IMR-90 (cell line): ENCODE results near the gene TAS2R38. TPM values are rescaled to one million over a fixed set of nuclear protein-coding genes. Genes with fewer than 3 reads are reported as not detected.

Source experiments
- ATAC-seq: fragments of 200-7000 bp; cut with Tn5 transposase; 2 replicates; pipeline ENCODE4 v1.9.1; 2020; ENCODE audit warnings: low read depth, mild to moderate bottlenecking, moderate library complexity
- BruUV-seq: library from RNA; stranded (reverse); fragments of 400-500 nt; replicated peaks from 2 replicates; lab custom pipeline; 2021; lab: Mats Ljungman, UMichigan
- CTCF ChIA-PET: fragments of 300-600 bp; formaldehyde crosslinking; extraction: SDS; loops from one replicate; lab custom pipeline; 2021; ENCODE audit warnings: antibody characterized with exemption; lab: Yijun Ruan, JAX
- POLR2A ChIA-PET: fragments of 300-600 bp; sonication (Branson Sonifier 250); formaldehyde crosslinking; loops from one replicate; lab custom pipeline; 2022; ENCODE audit warnings: antibody characterized with exemption; ENCODE audit not compliant: unreplicated experiment; lab: Charles Lee
- DNase-seq: peaks from one replicate; pipeline ENCODE4 v3.0.0; 2013
- H2AFZ ChIP-seq: replicated peaks from 2 replicates; pipeline ENCODE3; 2013; ENCODE audit warnings: low read length, mild to moderate bottlenecking; ENCODE audit not compliant: poor library complexity
- H2AK5ac ChIP-seq: 2 replicates; pipeline ENCODE4 v1.6.1; 2013; ENCODE audit warnings: low read depth, low read length, inconsistent platforms
- H2AK9ac ChIP-seq: replicated peaks from 2 replicates; pipeline ENCODE3; 2013; ENCODE audit warnings: mild to moderate bottlenecking, low read depth, low read length, moderate library complexity; ENCODE audit not compliant: poor library complexity
- H2BK120ac ChIP-seq: 2 replicates; pipeline ENCODE4 v1.6.1; 2013; ENCODE audit warnings: low read depth, low read length, inconsistent platforms
- H2BK15ac ChIP-seq: 3 replicates; pipeline ENCODE4 v1.6.1; 2013; ENCODE audit warnings: low read depth, low read length, inconsistent platforms
- H2BK20ac ChIP-seq: 2 replicates; pipeline ENCODE4 v1.6.1; 2013; ENCODE audit warnings: low read depth, mild to moderate bottlenecking, inconsistent platforms, low read length, moderate library complexity
- H2BK5ac ChIP-seq: 2 replicates; pipeline ENCODE4 v1.6.1; 2013; ENCODE audit warnings: mild to moderate bottlenecking, low read depth, low read length, inconsistent platforms; ENCODE audit not compliant: poor library complexity, severe bottlenecking
- H3K14ac ChIP-seq: replicated peaks from 2 replicates; pipeline ENCODE4 v1.6.1; 2013; ENCODE audit warnings: low read depth, low read length, inconsistent platforms
- H3K18ac ChIP-seq: 2 replicates; pipeline ENCODE4 v1.6.1; 2013; ENCODE audit warnings: low read depth, low read length, control low read depth
- H3K23ac ChIP-seq: 2 replicates; pipeline ENCODE4 v1.6.1; 2013; ENCODE audit warnings: low read depth, low read length, inconsistent platforms
- H3K27ac ChIP-seq: 2 replicates; pipeline ENCODE4 v1.5.1; 2013; ENCODE audit warnings: mild to moderate bottlenecking, control low read depth, low read length; ENCODE audit not compliant: insufficient read depth
- H3K27me3 ChIP-seq: 2 replicates; pipeline ENCODE4 v1.6.1; 2013; ENCODE audit warnings: low read length; ENCODE audit not compliant: control insufficient read depth, insufficient read depth
- H3K36me3 ChIP-seq: 2 replicates; pipeline ENCODE4 v1.6.1; 2013; ENCODE audit warnings: low read length, mixed read lengths; ENCODE audit not compliant: control insufficient read depth, insufficient read depth
- H3K4ac ChIP-seq: 2 replicates; pipeline ENCODE4 v1.6.1; 2013; ENCODE audit warnings: low read depth, low read length, inconsistent platforms
- H3K4me1 ChIP-seq: 2 replicates; pipeline ENCODE4 v1.6.1; 2013; ENCODE audit warnings: low read length, mixed read lengths; ENCODE audit not compliant: control insufficient read depth, insufficient read depth
- H3K4me2 ChIP-seq: 2 replicates; pipeline ENCODE4 v1.6.1; 2013; ENCODE audit warnings: low read depth, mild to moderate bottlenecking, control low read depth, low read length, moderate library complexity
- H3K4me3 ChIP-seq: 2 replicates; pipeline ENCODE4 v1.5.1; 2013; ENCODE audit warnings: low read depth, mild to moderate bottlenecking, control low read depth, low read length, moderate library complexity; ENCODE audit not compliant: insufficient read depth
- H3K56ac ChIP-seq: 2 replicates; pipeline ENCODE4 v1.6.1; 2013; ENCODE audit warnings: low read length, inconsistent platforms; ENCODE audit not compliant: insufficient read depth; ENCODE audit errors: extremely low read depth
- H3K79me1 ChIP-seq, 2 experiments: 2 replicates each; pipeline ENCODE4 v1.6.1; 2013; ENCODE audit warnings: low read length in 2 of 2, inconsistent platforms in 1 of 2, low read depth in 1 of 2
- H3K9ac ChIP-seq: 2 replicates; pipeline ENCODE4 v1.6.1; 2013; ENCODE audit warnings: low read depth, low read length, control low read depth
- H3K9me1 ChIP-seq: 2 replicates; pipeline ENCODE4 v1.6.1; 2013; ENCODE audit warnings: low read length, inconsistent platforms; ENCODE audit not compliant: insufficient read depth
- H3K9me3 ChIP-seq: 2 replicates; pipeline ENCODE4 v1.6.1; 2013; ENCODE audit warnings: low read length; ENCODE audit not compliant: control insufficient read depth, insufficient read depth
- H4K20me1 ChIP-seq: 2 replicates; pipeline ENCODE4 v1.6.1; 2013; ENCODE audit warnings: low read length, inconsistent platforms; ENCODE audit not compliant: insufficient read depth
- H4K5ac ChIP-seq: 2 replicates; pipeline ENCODE4 v1.6.1; 2013; ENCODE audit warnings: mild to moderate bottlenecking, low read depth, low read length, control low read depth
- H4K8ac ChIP-seq, 2 experiments: 2 replicates each; pipeline ENCODE4 v1.6.1; 2013; ENCODE audit warnings: low read depth in 2 of 2, low read length in 2 of 2, control low read depth in 1 of 2, inconsistent platforms in 1 of 2
- H4K91ac ChIP-seq: 2 replicates; pipeline ENCODE4 v1.6.1; 2013; ENCODE audit warnings: low read depth, low read length, inconsistent platforms; ENCODE audit not compliant: insufficient read depth
- POLR2A ChIP-seq: IDR thresholded peaks from 2 replicates; pipeline ENCODE4 v1.6.1; 2012; ENCODE audit warnings: mild to moderate bottlenecking, low read depth, low read length
- RFX5 ChIP-seq: IDR thresholded peaks from 2 replicates; pipeline ENCODE4 v1.8.0; 2012; ENCODE audit warnings: low read depth, mild to moderate bottlenecking, low read length, moderate library complexity
- SMC3 ChIP-seq: fragments of 150-350 bp; IDR thresholded peaks from 2 replicates; pipeline ENCODE4 v1.6.1; 2016; ENCODE audit warnings: low read depth, mild to moderate bottlenecking, antibody characterized with exemption, low read length, moderate library complexity
- WGBS, 2 experiments: methylation state at CpG; one replicate each; pipeline versions ENCODE4 v1.1.5 to v1.1.7; 2013; ENCODE audit warnings: missing lambda C conversion rate in 2 of 2; ENCODE audit not compliant: insufficient read length in 1 of 2; ENCODE audit errors: extremely low coverage in 2 of 2; 5-methylcytosine and 5-hydroxymethylcytosine counted together
- dilution Hi-C: fragments of 300-500 bp; cut with HindIII; formaldehyde crosslinking; loops from one replicate; pipeline ENCODE4 v1.14.3; 2018; ENCODE audit warnings: low sequenced_read_pairs; ENCODE audit not compliant: unreplicated experiment
- in situ Hi-C: fragments of 300-500 bp; cut with MboI; formaldehyde crosslinking; loops from 3 replicates; pipeline ENCODE4 v1.14.3; 2019; ENCODE audit warnings: low sequenced_read_pairs, inconsistent platforms, mixed read lengths
- intact Hi-C: fragments of 100-400 bp; cut with micrococcal nuclease; formaldehyde crosslinking; loops from 2 replicates; pipeline ENCODE4 v1.10.0; 2022
- polyA plus RNA-seq, 3 experiments: library from polyadenylated mRNA; depleted of rRNA; stranded (reverse); fragments of >200 nt; gene quantifications; 2 replicates each; pipeline ENCODE4 v1.2.3, GENCODE V29; 2012; ENCODE audit warnings: low replicate concordance in 1 of 3
- total RNA-seq: library from RNA; depleted of rRNA; stranded (reverse); fragments of >200 nt; gene quantifications from 2 replicates; pipeline ENCODE4 v1.2.3, GENCODE V29; 2012

TAS2R38 gene
- total and polyA plus RNA-seq, 2 of the 4 experiments (the other 2 are of a cell fraction) = not detected

DNA sequence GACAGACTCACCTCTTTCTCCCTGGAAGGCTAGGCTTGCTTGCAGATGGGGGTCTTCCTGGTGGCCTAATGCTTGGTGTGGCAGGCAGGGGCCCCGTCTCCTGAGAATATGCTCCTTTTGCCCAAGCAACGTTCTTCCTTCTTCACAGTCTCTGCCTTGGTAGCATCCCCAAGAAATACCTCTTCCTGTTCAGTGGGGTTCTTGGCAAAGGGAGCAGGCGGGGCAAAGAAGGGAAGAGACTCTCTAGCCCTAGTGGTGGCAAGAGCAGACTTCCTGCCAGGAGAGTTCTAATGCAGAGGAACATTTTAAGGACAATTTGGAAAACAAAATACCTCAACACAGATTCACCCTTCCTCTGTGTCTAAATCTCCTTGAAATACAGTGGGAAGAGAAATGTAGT lies 26.8 kb downstream of the TAS2R38 start, which contains the start of gene CLEC5A:
Gene CLEC5A, minus strand, starts transcription at position 179 of the 400 bp plus-strand sequence. CDS start 682 bp downstream, outside the sequence.
- no peak within 1 kb of the TSS for H3K4me2 ChIP-seq
- dilution Hi-C loops = no loop called here
- POLR2A ChIA-PET = no interaction called here

More for the DNA sequence above, 26.8 kb downstream of the TAS2R38 start, which contains the start of gene CLEC5A:
- no peak within 1 kb of the TSS for H2AFZ ChIP-seq
- no peak within 1 kb of the TSS for H3K9ac ChIP-seq
- no peak within 1 kb of the TSS for H3K27ac ChIP-seq
- no peaks in the 10 kb centered on the region for H3K36me3 ChIP-seq
- H4K20me1 ChIP-seq = no peaks in the 10 kb centered on the region
- no peak within 1 kb of the TSS for H3K4ac ChIP-seq
- H2AK9ac ChIP-seq = no peak within 1 kb of the TSS
- H2BK20ac ChIP-seq = no peak within 1 kb of the TSS
- no peak within 1 kb of the TSS for H3K18ac ChIP-seq
- H3K23ac ChIP-seq = no peak within 1 kb of the TSS
- BruUV-seq = no TSS peak
- H2BK120ac ChIP-seq = no peak within 1 kb of the TSS
- H4K5ac ChIP-seq = no peak within 1 kb of the TSS
- H4K91ac ChIP-seq = no peak within 1 kb of the TSS
- TF ChIP-seq RFX5 = no peak
- TF ChIP-seq SMC3 = no peak
- TF ChIP-seq POLR2A = no peak
- intact Hi-C loops = no loop called here
- H3K4me1 ChIP-seq = no peaks in the 10 kb centered on the region
- DNase-seq (no peak), ATAC-seq (no peak)
- no peaks in the 10 kb centered on the region for H3K9me1 ChIP-seq
- no peak within 1 kb of the TSS for H3K14ac ChIP-seq
- in situ Hi-C loops = no loop called here
- WGBS, 2 experiments = no CpG with 5 or more reads among the region's 3 CpGs
- no peak within 1 kb of the TSS for H4K8ac ChIP-seq
- H2AK5ac ChIP-seq = no peak within 1 kb of the TSS
- H3K27me3 ChIP-seq = no peaks in the 10 kb centered on the region
- peaks cover 9% of the 10 kb centered on the region for H3K9me3 ChIP-seq
- H3K56ac ChIP-seq = no peak within 1 kb of the TSS
- no peaks in the 10 kb centered on the region for H3K79me1 ChIP-seq
- H2BK15ac ChIP-seq = no peak within 1 kb of the TSS
- no peak within 1 kb of the TSS for H3K4me3 ChIP-seq
- CTCF ChIA-PET = no interaction called here
- no peak within 1 kb of the TSS for H2BK5ac ChIP-seq
